ENCODE data around the gene ARL11. TPM values are rescaled to one million over a fixed set of nuclear protein-coding genes. Genes with fewer than 3 reads are reported as not detected.

ARL11 gene
- total and polyA plus RNA-seq, 2 of the 4 experiments (the other 2 are of a cell fraction): not detected

GRCh38 chr13:49669735-49670309 lies 41.5 kb downstream of the ARL11 start (continued):
- no peak for TF ChIP-seq FOS (IDR thresholded peaks at IDR 0.05; ENCODE audit: low read depth, low read length)

GRCh38 chr13:49670828-49671227 lies 42.5 kb downstream of the ARL11 start:
- Histone ChIP-seq H3K4me2 (ENCODE audit: low read depth, low read length) (no peak overlapping the region), H3K4ac (ENCODE audit: low read depth, low read length) (no peak overlapping the region), H2AFZ (replicated peaks; ENCODE audit: low read length, poor library complexity) (no peak overlapping the region), H4K91ac (ENCODE audit: insufficient read depth, low read depth, low read length) (no peak overlapping the region), H4K20me1 (ENCODE audit: insufficient read depth, low read length) (peaks cover 2% of the 10 kb centered on the region; the same call in 1 of the 2 replicates), H4K8ac (ENCODE audit: low read depth in 2 of 2, low read length in 2 of 2) (no peak overlapping the region; a peak in 1 of 4 replicates), H3K4me1 (ENCODE audit: control insufficient read depth, insufficient read depth, low read length) (peaks cover 5% of the 10 kb centered on the region), H3K9me3 (ENCODE audit: control insufficient read depth, insufficient read depth, low read length) (no peaks in the 10 kb centered on the region), H2BK120ac (ENCODE audit: low read depth, low read length) (no peak overlapping the region), H3K4me3 (ENCODE audit: insufficient read depth, low read depth, low read length) (no peak overlapping the region), H3K9me1 (ENCODE audit: insufficient read depth, low read length) (0 out of 2 replicates have a peak, but pooled peaks cover 5% of the 10 kb centered on the region), H3K79me1 (ENCODE audit: low read depth in 1 of 2, low read length in 2 of 2) (peaks cover 12 to 23% of the 10 kb centered on the region in 2 experiments; a peak in 3 of 4 replicates), H3K27ac (ENCODE audit: insufficient read depth, low read length) (no peak overlapping the region), H3K27me3 (ENCODE audit: control insufficient read depth, insufficient read depth, low read length) (no peaks in the 10 kb centered on the region), H2AK9ac (replicated peaks; ENCODE audit: low read depth, low read length, poor library complexity) (no peak overlapping the region), H3K14ac (replicated peaks; ENCODE audit: low read depth, low read length) (no peak overlapping the region), H3K56ac (ENCODE audit: extremely low read depth, insufficient read depth, low read length) (no peak overlapping the region), H2BK15ac (ENCODE audit: low read depth, low read length) (no peak overlapping the region), H2AK5ac (ENCODE audit: low read depth, low read length) (no peak overlapping the region), H2BK5ac (ENCODE audit: low read depth, low read length, poor library complexity, severe bottlenecking) (no peak overlapping the region), H3K23ac (ENCODE audit: low read depth, low read length) (no peak overlapping the region), H3K9ac (ENCODE audit: low read depth, low read length) (no peak overlapping the region), H4K5ac (ENCODE audit: low read depth, low read length) (no peak overlapping the region), H3K36me3 (ENCODE audit: control insufficient read depth, insufficient read depth, low read length) (peaks cover 20% of the 10 kb centered on the region), H2BK20ac (ENCODE audit: low read depth, low read length) (no peak overlapping the region), H3K18ac (ENCODE audit: low read depth, low read length) (no peak overlapping the region)
- DNase-seq: no peak
- dilution Hi-C loops (cut with HindIII; ENCODE audit: low sequenced_read_pairs, unreplicated experiment) (no loop called here), in situ Hi-C loops (cut with MboI; ENCODE audit: low sequenced_read_pairs) (loop anchor here (10.0 to 25.0 kb wide), 4 partner anchors 854 to 1391 kb away; partner anchors contain the start of gene RNASEH2B), intact Hi-C loops (cut with micrococcal nuclease) (loop anchor here (5.0 to 10.0 kb wide), 2 partner anchors 844 to 1241 kb away; no protein-coding TSS in a partner anchor)
- ChIA-PET POLR2A (ENCODE audit: unreplicated experiment) (interaction anchor here (0.7 kb wide), 1 partner anchor 122 kb away, joined by 3 read pairs; the partner anchor contains the start of gene KPNA3), CTCF (interaction anchor here (1.2 to 1.4 kb wide), 2 partner anchors 9 to 11 kb away, joined by 4 to 6 read pairs; no protein-coding TSS in a partner anchor)
- no TSS peak for BruUV-seq (replicated peaks)
- TF ChIP-seq ELK1 (IDR thresholded peaks at IDR 0.05; ENCODE audit: borderline replicate concordance, low read depth, low read length) (no peak), CHD1 (IDR thresholded peaks at IDR 0.05; ENCODE audit: low read depth, low read length) (no peak), RFX5 (IDR thresholded peaks at IDR 0.05; ENCODE audit: low read depth, low read length) (no peak), FOS (IDR thresholded peaks at IDR 0.05; ENCODE audit: low read depth, low read length) (no peak), POLR2A (IDR thresholded peaks at IDR 0.05; ENCODE audit: low read depth, low read length) (no peak), CTCF (conservative IDR thresholded peaks at IDR 0.05; ENCODE audit: low read depth, low read length) (no peak), MAZ (IDR thresholded peaks at IDR 0.05; ENCODE audit: borderline replicate concordance, low read depth, low read length) (no peak), MAFK (IDR thresholded peaks at IDR 0.05; ENCODE audit: low read depth, low read length) (no peak)
- ATAC-seq (ENCODE audit: low read depth): no peak
- WGBS, 2 experiments (ENCODE audit: extremely low coverage in 2 of 2, insufficient read length in 1 of 2): no CpG with 5 or more reads among the region's 5 CpGs
